Choroid plexus epithelial cell (primary cell): ENCODE results near the gene PRKN.

Experiments used
- DNase-seq: peaks from one replicate; pipeline ENCODE4 v3.0.0-alpha.2; 2010; ENCODE audit warnings: low read depth
- H3K4me3 ChIP-seq: 2 replicates; pipeline ENCODE4 v1.5.1; 2011; ENCODE audit warnings: low read depth, mild to moderate bottlenecking, control low read depth, low read length, moderate library complexity
- TF ChIP-seq, protein P1 (sequence below): conservative IDR thresholded peaks from 2 replicates; pipeline ENCODE4 v1.5.1; 2011; ENCODE audit warnings: low read depth, mild to moderate bottlenecking, control low read depth, inconsistent platforms, low read length, moderate library complexity

The PRKN gene

DNA sequence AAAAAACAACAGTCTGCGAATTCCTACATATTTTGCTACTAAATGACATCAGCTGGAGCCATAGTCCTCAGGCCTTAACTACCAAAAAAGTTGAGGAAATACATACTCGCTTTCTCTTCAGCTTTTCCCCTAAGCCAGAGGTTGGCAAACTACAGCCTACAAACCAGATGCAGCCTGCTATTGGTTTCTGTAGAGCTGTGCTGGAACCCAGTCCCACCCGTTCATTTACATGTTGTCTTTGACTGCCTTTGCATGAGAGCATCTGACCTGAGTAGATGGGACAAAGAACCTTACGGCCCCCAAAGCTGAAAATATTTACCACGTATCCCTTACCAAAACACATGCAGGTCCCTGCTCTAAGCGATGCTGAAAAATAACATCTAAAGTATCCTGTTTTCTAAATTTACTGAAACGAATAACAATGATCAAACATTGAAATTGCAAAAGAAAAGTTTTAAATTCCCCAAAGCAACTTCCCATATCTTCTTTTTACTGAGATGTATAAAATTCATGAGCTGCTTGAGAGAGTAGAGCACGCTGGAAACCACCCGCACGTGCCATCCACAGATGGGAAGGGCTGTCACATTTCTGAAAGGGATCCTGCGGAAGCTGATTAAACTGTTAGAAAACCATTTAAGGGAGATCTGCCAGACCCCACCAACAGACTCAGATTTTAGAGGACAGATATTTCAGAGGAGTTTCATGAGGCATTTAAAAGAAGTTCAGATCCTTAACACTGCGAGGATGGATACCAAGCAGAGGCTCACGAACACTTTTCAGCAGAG, 124.1 kb downstream of the PRKN start:
- DNase-seq = no peak
- TF ChIP-seq, protein P1, sequence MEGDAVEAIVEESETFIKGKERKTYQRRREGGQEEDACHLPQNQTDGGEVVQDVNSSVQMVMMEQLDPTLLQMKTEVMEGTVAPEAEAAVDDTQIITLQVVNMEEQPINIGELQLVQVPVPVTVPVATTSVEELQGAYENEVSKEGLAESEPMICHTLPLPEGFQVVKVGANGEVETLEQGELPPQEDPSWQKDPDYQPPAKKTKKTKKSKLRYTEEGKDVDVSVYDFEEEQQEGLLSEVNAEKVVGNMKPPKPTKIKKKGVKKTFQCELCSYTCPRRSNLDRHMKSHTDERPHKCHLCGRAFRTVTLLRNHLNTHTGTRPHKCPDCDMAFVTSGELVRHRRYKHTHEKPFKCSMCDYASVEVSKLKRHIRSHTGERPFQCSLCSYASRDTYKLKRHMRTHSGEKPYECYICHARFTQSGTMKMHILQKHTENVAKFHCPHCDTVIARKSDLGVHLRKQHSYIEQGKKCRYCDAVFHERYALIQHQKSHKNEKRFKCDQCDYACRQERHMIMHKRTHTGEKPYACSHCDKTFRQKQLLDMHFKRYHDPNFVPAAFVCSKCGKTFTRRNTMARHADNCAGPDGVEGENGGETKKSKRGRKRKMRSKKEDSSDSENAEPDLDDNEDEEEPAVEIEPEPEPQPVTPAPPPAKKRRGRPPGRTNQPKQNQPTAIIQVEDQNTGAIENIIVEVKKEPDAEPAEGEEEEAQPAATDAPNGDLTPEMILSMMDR = no peak
- H3K4me3 ChIP-seq = no peak overlapping the region

DNA sequence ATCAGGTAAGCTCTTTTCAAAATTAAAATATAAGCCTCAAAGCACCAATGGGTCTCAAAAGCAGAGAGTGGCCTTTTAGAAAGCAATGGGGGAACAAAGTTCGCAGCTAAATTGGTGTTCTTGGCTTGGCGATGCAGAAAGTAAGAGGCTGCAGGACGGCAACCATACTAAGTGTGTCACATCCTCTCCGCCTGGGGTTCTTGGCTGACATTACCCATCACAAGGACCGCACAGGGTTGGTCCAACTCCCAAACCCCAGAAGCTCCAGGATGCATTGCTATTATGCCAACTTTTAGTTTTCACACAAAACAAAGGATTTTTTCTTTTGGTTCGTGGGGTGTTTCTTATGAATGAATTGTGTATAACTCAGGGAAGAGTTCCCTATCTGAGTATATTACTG, 124.8 kb downstream of the PRKN start:
- no peak overlapping the region for H3K4me3 ChIP-seq
- TF ChIP-seq, protein P1 = no peak
- DNase-seq = no peak

DNA sequence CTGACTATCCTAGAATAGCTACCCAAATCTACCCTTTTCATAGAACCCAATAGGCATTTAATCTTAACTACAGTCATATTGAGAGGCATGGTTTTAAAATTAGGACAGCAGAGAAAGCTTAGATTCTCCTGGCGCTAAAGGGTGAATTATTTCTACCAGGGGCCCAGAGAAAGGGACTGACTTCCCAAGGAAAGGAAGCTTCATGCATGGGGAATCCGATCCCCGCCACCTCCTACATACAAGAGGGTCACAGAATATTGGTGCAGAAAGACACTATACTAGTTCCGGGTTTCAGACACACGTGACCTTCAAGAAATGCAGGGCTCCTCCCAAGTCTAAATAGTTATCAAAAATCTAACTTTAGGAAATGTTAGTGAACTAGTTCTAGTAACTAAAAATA, 130.9 kb downstream of the PRKN start:
- H3K4me3 ChIP-seq = no peak overlapping the region
- TF ChIP-seq, protein P1 = no peak
- no peak for DNase-seq

DNA sequence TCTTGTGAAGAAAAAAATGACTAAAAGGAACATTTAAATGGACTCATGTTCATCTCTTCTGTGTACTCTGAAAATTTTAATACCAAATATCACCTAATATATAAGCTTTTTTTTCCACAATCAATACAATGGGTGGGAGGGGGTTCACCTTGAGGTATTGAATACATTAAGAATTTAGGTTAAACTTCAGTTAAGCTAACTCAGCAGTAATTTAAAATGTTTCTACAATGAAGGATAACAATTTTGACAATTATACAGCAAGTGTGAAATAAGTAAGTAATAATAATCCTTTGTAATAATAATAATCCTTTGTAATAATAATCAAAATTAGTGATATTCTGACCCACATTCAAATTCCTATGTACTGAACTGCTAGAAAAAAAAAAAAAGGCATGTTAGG, 136.0 kb downstream of the PRKN start:
- TF ChIP-seq, protein P1 = no peak

DNA sequence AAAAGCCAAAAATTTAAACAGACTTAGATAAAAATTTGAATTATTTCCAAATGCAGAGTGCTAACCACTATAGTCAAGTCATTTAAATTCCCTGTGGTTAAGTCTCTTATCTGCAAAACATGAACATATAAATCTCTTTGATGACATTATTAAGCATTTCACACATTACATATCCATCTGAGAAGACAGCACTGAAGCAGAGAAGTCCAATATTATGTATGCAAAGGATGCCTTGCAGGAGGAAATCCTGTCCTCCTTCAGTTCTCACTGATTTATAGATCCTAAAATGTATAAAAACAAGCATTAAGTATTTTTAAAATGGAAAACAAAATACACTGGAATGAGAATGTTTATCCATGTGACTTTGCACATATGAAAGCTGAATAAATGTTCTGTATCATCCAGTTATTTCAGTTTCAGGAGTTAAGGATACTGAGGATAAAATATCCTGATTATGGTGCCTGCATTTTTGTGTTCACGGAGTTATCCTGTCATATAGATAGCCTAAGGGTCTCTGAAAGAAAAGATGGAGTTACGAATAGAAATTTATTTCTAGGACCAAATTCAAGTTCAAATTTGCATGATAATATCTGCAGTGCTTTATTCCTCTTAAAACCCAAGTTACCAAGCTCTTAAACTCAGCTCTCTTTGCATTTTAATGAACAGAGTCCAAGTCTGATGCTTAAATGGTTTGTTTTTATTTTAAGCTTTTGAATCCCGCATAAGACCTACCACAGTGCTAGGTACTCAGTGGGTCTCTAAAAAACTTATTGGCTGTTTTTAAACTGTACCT, 145.4 kb downstream of the PRKN start:
- no peak for DNase-seq
- no peak overlapping the region for H3K4me3 ChIP-seq
- TF ChIP-seq, protein P1 = no peak

More for the DNA sequence above, 136.0 kb downstream of the PRKN start:
- no peak overlapping the region for H3K4me3 ChIP-seq
- DNase-seq = no peak

DNA sequence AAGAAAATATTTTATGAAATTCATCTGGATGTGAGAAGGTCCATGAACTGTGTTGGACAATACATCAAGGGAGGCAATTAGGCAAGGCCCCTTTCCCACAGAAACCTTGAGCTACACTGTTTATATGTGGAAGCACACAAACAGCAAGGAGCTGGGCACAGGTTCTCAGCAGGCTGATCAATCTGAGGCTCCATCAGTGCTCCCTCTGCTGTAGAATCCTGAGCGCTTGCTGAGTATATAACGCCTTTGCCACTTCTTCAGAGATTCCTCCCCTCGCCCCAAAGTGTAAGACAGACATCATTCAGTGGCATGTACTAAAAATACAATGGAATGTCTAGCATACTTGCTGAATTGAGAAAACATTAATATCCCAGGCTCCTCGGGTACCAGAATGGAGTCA, 146.9 kb downstream of the PRKN start:
- H3K4me3 ChIP-seq = no peak overlapping the region
- TF ChIP-seq, protein P1 = peak; percentile 2
- DNase-seq = no peak
